Hematopoietic multipotent progenitor cell (in vitro differentiated cells): Measurements from ENCODE around the gene ENAH. TPM values are rescaled to one million over a fixed set of nuclear protein-coding genes. Genes with fewer than 3 reads are reported as not detected.
A peak's percentile ranks its signal among the peaks of the same experiment; 100 is the strongest.

ENCODE experiments used
- DNase-seq, 3 donors: peaks; one replicate each; pipeline ENCODE4 v3.0.0-alpha.2; 2011 to 2015; ENCODE audit warnings: low read depth in 2 of 3, low spot score in 2 of 3
- total RNA-seq: library from RNA; depleted of rRNA; stranded (reverse); fragments of >200 nt; gene quantifications from one replicate; pipeline ENCODE4 v1.2.3, GENCODE V29; 2012

Gene ENAH
- total RNA-seq, 1 donor: 0.54 TPM

GRCh38 chr1:225573216-225573615 is 79.7 kb downstream of the ENAH start:
- DNase-seq: no peak

- DNase-seq: no peak
These were observed 80.5 kb downstream of the ENAH start for GRCh38 chr1:225572422-225572821.

GRCh38 chr1:225567789-225568188 is 85.1 kb downstream of the ENAH start:
- peak in 2 of 3 donors; percentile 5 to 35 for DNase-seq

- no peak for DNase-seq
These were observed 87.1 kb downstream of the ENAH start for GRCh38 chr1:225565847-225566246.

- no peak for DNase-seq
These were observed 91.2 kb downstream of the ENAH start for GRCh38 chr1:225561675-225562074.

- DNase-seq: no peak
These were observed 93.0 kb downstream of the ENAH start for GRCh38 chr1:225559902-225560301.

- DNase-seq: no peak
These were observed 93.6 kb downstream of the ENAH start for GRCh38 chr1:225559326-225559725.

- DNase-seq: no peak
These were observed 96.2 kb downstream of the ENAH start for GRCh38 chr1:225556694-225557093.

GRCh38 chr1:225555821-225556220 is 97.1 kb downstream of the ENAH start:
- DNase-seq: no peak

GRCh38 chr1:225554216-225554812 is 98.6 kb downstream of the ENAH start:
- peak in 2 of 3 donors; percentile 9 to 46 for DNase-seq

GRCh38 chr1:225549821-225550220 is 103.1 kb downstream of the ENAH start:
- no peak for DNase-seq

- DNase-seq: no peak
These were observed 104.6 kb downstream of the ENAH start for GRCh38 chr1:225548140-225548857.

- DNase-seq: no peak
These were observed 107.3 kb downstream of the ENAH start for GRCh38 chr1:225545649-225546048.

- no peak for DNase-seq
These were observed 108.0 kb downstream of the ENAH start for GRCh38 chr1:225544924-225545323.

GRCh38 chr1:225544263-225544662 is 108.7 kb downstream of the ENAH start:
- DNase-seq: no peak

- DNase-seq: no peak
These were observed 109.6 kb downstream of the ENAH start for GRCh38 chr1:225543350-225543749.

- no peak for DNase-seq
These were observed 111.5 kb downstream of the ENAH start for GRCh38 chr1:225541383-225541782.

GRCh38 chr1:225539575-225539974 is 113.3 kb downstream of the ENAH start:
- no peak for DNase-seq

GRCh38 chr1:225539069-225539468 is 113.9 kb downstream of the ENAH start:
- DNase-seq: no peak

- no peak for DNase-seq
These were observed 115.2 kb downstream of the ENAH start for GRCh38 chr1:225537554-225538251.

- no peak for DNase-seq
These were observed 117.6 kb downstream of the ENAH start for GRCh38 chr1:225535280-225535679.

GRCh38 chr1:225534772-225535171 is 118.2 kb downstream of the ENAH start:
- DNase-seq: no peak
